DOHH2 (cell line): ENCODE results near the gene SLC35F1.

ENCODE experiments used
- CTCF ChIP-seq: fragments of 200-600 bp; sonication (generic); IDR thresholded peaks from one replicate; pipeline ENCODE4 v1.5.1; 2014; ENCODE audit warnings: antibody characterized with exemption, mild to moderate bottlenecking, low read depth, low read length; ENCODE audit not compliant: poor library complexity, severe bottlenecking
- EZH2phosphoT487 ChIP-seq: fragments of 200-600 bp; sonication (generic); IDR thresholded peaks from 2 replicates; pipeline ENCODE4 v1.6.1; 2017; ENCODE audit warnings: borderline replicate concordance, mild to moderate bottlenecking, antibody characterized with exemption, low read length, moderate library complexity, mixed read lengths

DNA sequence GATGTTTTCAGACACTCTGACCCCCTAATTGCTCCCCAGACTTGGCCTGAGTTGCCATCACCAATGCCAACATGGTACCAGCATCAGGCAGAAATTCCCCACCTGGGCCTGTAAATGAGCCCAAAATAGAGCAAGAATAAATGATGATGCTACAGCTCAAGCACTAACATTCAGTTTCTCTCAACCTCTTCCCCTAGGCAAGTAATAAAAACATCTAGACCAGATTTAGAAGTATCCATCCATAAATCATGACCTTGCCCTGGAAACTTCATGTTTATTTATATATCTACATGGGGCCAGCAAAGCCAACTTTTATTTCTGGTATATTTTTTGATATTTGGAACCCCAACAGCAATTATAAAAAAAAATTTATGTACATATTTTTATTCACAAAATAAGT, 419.6 kb downstream of the SLC35F1 start:
- no peak for TF ChIP-seq CTCF
- TF ChIP-seq EZH2phosphoT487: no peak
